HepG2 (cell line): ENCODE results near the gene PODXL2. TPM values are rescaled to one million over a fixed set of nuclear protein-coding genes. Genes with fewer than 3 reads are reported as not detected.
A peak's percentile ranks its signal among the peaks of the same experiment; 100 is the strongest.

Source experiments
- ATAC-seq: fragments of 200-7000 bp; cut with Tn5 transposase; 3 replicates; pipeline ENCODE4 v1.9.1; 2020; ENCODE audit warnings: mild to moderate bottlenecking, moderate library complexity
- BruUV-seq: library from RNA; stranded (reverse); fragments of 400-500 nt; replicated peaks from 2 replicates; lab custom pipeline; 2021; lab: Mats Ljungman, UMichigan
- CTCF ChIA-PET: fragments of 300-600 bp; formaldehyde crosslinking; extraction: SDS; loops from one replicate; lab custom pipeline; 2021; ENCODE audit warnings: low total read pairs, inconsistent platforms, low intra/inter-chr PET ratio; lab: Yijun Ruan, JAX
- POLR2A ChIA-PET: fragments of 350-600 bp; sonication (Branson Sonifier 250); formaldehyde crosslinking; loops from one replicate; lab custom pipeline; 2020; ENCODE audit warnings: antibody characterized with exemption, inconsistent platforms; lab: Yijun Ruan, JAX
- DNase-seq: peaks from one replicate; pipeline ENCODE4 v3.0.0-alpha.2; 2015; ENCODE audit warnings: low spot score
- FAIRE-seq: peaks from 3 replicates; lab custom pipeline; 2011; peaks lifted over from hg19 to GRCh38; lab: Jason Lieb, UNC
- H2AFZ ChIP-seq: one replicate; pipeline ENCODE4 v1.6.1; 2011; ENCODE audit warnings: low read length, inconsistent platforms
- H3K27ac ChIP-seq: fragments of 300-600 bp; 3 replicates; pipeline ENCODE4 v1.8.0; 2011; ENCODE audit warnings: mixed run types, mild to moderate bottlenecking, mixed read lengths, low read length, inconsistent platforms; ENCODE audit not compliant: insufficient read depth; ENCODE audit errors: extremely low read length
- H3K27me3 ChIP-seq, 2 experiments: fragments of 200-600 bp in 1 of 2; 2 replicates in 1 of 2; 3 replicates in 1 of 2; pipeline versions ENCODE4 v1.6.0 to v1.8.0; 2011; ENCODE audit warnings: low read length in 2 of 2, mild to moderate bottlenecking in 2 of 2, moderate library complexity in 2 of 2, inconsistent platforms in 1 of 2; ENCODE audit not compliant: insufficient read depth in 2 of 2, control insufficient read depth in 1 of 2
- H3K36me3 ChIP-seq, 2 experiments: fragments of 200-600 bp in 1 of 2; replicated peaks in 1 of 2; 2 replicates in 1 of 2; 3 replicates in 1 of 2; pipeline versions ENCODE4 v1.5.1 to v1.8.0; 2011; ENCODE audit warnings: low read length in 2 of 2, inconsistent platforms in 1 of 2; ENCODE audit not compliant: insufficient read depth in 2 of 2, control insufficient read depth in 1 of 2
- H3K4me1 ChIP-seq: 2 replicates; pipeline ENCODE4 v1.5.1; 2012; ENCODE audit warnings: low read length, inconsistent platforms; ENCODE audit not compliant: insufficient read depth
- H3K4me2 ChIP-seq: 2 replicates; pipeline ENCODE4 v1.6.0; 2011; ENCODE audit warnings: low read depth, low read length, inconsistent platforms
- H3K4me3 ChIP-seq, 3 experiments: fragments of 200-600 bp in 1 of 3; sonication (generic), shearing (Covaris generic) in 1 of 3; replicated peaks in 1 of 3; 2 replicates each; pipeline ENCODE4 v1.5.1; 2011 to 2016; ENCODE audit warnings: low read length in 3 of 3, inconsistent platforms in 2 of 3, low read depth in 2 of 3, mild to moderate bottlenecking in 2 of 3, control low read depth in 1 of 3, mixed read lengths in 1 of 3; ENCODE audit not compliant: insufficient read depth in 1 of 3
- H3K79me2 ChIP-seq: one replicate; pipeline ENCODE4 v1.6.1; 2011; ENCODE audit warnings: low read length, inconsistent platforms; ENCODE audit not compliant: insufficient read depth
- H3K9ac ChIP-seq: 2 replicates; pipeline ENCODE4 v1.6.0; 2011; ENCODE audit warnings: mild to moderate bottlenecking, low read depth, low read length, inconsistent platforms; ENCODE audit not compliant: insufficient read depth
- H3K9me3 ChIP-seq: 2 replicates; pipeline ENCODE4 v1.5.1; 2012; ENCODE audit warnings: mild to moderate bottlenecking, low read length
- H4K20me1 ChIP-seq: 2 replicates; pipeline ENCODE4 v1.6.0; 2011; ENCODE audit warnings: inconsistent platforms, mild to moderate bottlenecking, low read length, moderate library complexity; ENCODE audit not compliant: insufficient read depth
- FLYWCH1 ChIP-seq: sonication (generic); formaldehyde crosslinking; IDR thresholded peaks from 2 replicates; pipeline ENCODE4 v1.8.1; 2023; ENCODE audit warnings: mild to moderate bottlenecking, missing genetic modification reagents
- GATAD2A ChIP-seq: IDR thresholded peaks from 2 replicates; pipeline ENCODE4 v1.6.1; 2016
- IKZF1 ChIP-seq: fragments of 450-650 bp; IDR thresholded peaks from 2 replicates; pipeline ENCODE4 v1.7.1; 2016
- MAFK ChIP-seq, 2 experiments: IDR thresholded peaks in 1 of 2; conservative IDR thresholded peaks in 1 of 2; 2 replicates each; pipeline ENCODE4 v1.6.1; 2011; ENCODE audit warnings: improper control_type of control experiment in 2 of 2, low read length in 2 of 2
- MLLT10 ChIP-seq: sonication (generic); formaldehyde crosslinking; IDR thresholded peaks from 2 replicates; pipeline ENCODE4 v1.4.0; 2020; ENCODE audit warnings: missing genetic modification reagents
- NFATC3 ChIP-seq: sonication (generic); formaldehyde crosslinking; IDR thresholded peaks from 2 replicates; pipeline ENCODE4 v1.5.1; 2020; ENCODE audit warnings: mild to moderate bottlenecking, missing genetic modification reagents
- NR1H2 ChIP-seq: sonication (generic); formaldehyde crosslinking; IDR thresholded peaks from 2 replicates; pipeline ENCODE4 v1.8.1; 2022; ENCODE audit warnings: low read depth, missing genetic modification reagents, borderline replicate concordance
- NRL ChIP-seq: sonication (generic); formaldehyde crosslinking; IDR thresholded peaks from 2 replicates; pipeline ENCODE4 v1.5.0; 2020; ENCODE audit warnings: missing genetic modification reagents, mild to moderate bottlenecking, moderate library complexity, borderline replicate concordance
- PHF20 ChIP-seq: sonication (generic); formaldehyde crosslinking; IDR thresholded peaks from 2 replicates; pipeline ENCODE4 v1.5.0; 2020; ENCODE audit warnings: mild to moderate bottlenecking, missing genetic modification reagents
- ZNF160 ChIP-seq: sonication (generic); formaldehyde crosslinking; IDR thresholded peaks from 2 replicates; pipeline ENCODE4 v1.8.0; 2022; ENCODE audit warnings: mild to moderate bottlenecking, inconsistent platforms, missing genetic modification reagents
- ZNF430 ChIP-seq: sonication (generic); formaldehyde crosslinking; IDR thresholded peaks from 2 replicates; pipeline ENCODE4 v1.9.0; 2021; ENCODE audit warnings: mild to moderate bottlenecking, missing genetic modification reagents
- ZNF446 ChIP-seq: sonication (generic); formaldehyde crosslinking; IDR thresholded peaks from 2 replicates; pipeline ENCODE4 v1.5.0; 2020; ENCODE audit warnings: mild to moderate bottlenecking, missing genetic modification reagents
- ZNF460 ChIP-seq: sonication (generic); formaldehyde crosslinking; IDR thresholded peaks from 2 replicates; pipeline ENCODE4 v1.5.1; 2020; ENCODE audit warnings: missing genetic modification reagents, mild to moderate bottlenecking, borderline replicate concordance
- ZNF607 ChIP-seq: sonication (generic); formaldehyde crosslinking; IDR thresholded peaks from 2 replicates; pipeline ENCODE4 v1.5.1; 2020; ENCODE audit warnings: missing genetic modification reagents, mild to moderate bottlenecking, borderline replicate concordance
- ZNF709 ChIP-seq: sonication (generic); formaldehyde crosslinking; IDR thresholded peaks from 2 replicates; pipeline ENCODE4 v1.5.0; 2020; ENCODE audit warnings: mild to moderate bottlenecking, missing genetic modification reagents
- WGBS: methylation state at CpG from one replicate; pipeline ENCODE4 v1.1.6; 2017; ENCODE audit warnings: low lambda C conversion rate; 5-methylcytosine and 5-hydroxymethylcytosine counted together
- in situ Hi-C: cut with HindIII; loops from 2 replicates; pipeline ENCODE4 v1.10.0; 2017; ENCODE audit warnings: low pct_unique_long_range_greater_than_20kb; ENCODE audit not compliant: extremely low pct_ligation_motif_present
- intact Hi-C: fragments of 100-400 bp; cut with micrococcal nuclease; formaldehyde crosslinking; loops from one replicate; pipeline ENCODE4 v1.10.0; 2022; ENCODE audit not compliant: unreplicated experiment
- polyA plus RNA-seq, 8 experiments: library from polyadenylated mRNA; depleted of rRNA in 3 of 8; stranded (reverse) in 7 of 8; unstranded in 1 of 8; fragments of >200 nt; fragmentation: Illumina TruSeq in 4 of 8; extraction: Trizol in 4 of 8; gene quantifications; 2 replicates each; pipeline versions ENCODE4 v1.2.1 to v1.2.3, GENCODE V29; 2011 to 2016; ENCODE audit warnings: low read depth in 4 of 8, missing spikeins in 1 of 8, mixed read lengths in 1 of 8; ENCODE audit not compliant: insufficient read depth in 1 of 8
- total RNA-seq, 5 experiments: library from RNA; depleted of rRNA; stranded (reverse); fragments of >200 nt; fragmentation: Illumina TruSeq; extraction: Trizol; gene quantifications; 2 replicates each; pipeline ENCODE4 v1.2.3, GENCODE V29; 2016; ENCODE audit warnings: low read depth in 1 of 5
- TF ChIP-seq, protein P1 (sequence below): sonication (generic); formaldehyde crosslinking; IDR thresholded peaks from 2 replicates; pipeline ENCODE4 v1.5.0; 2020; ENCODE audit warnings: mild to moderate bottlenecking, missing genetic modification reagents, borderline replicate concordance
- TF ChIP-seq, protein P2 (sequence below), 2 experiments: fragments of 450-650 bp in 1 of 2; sonication (generic) in 1 of 2; formaldehyde crosslinking; IDR thresholded peaks; 2 replicates each; pipeline versions ENCODE4 v1.5.0 to v1.8.0; 2020 to 2022; ENCODE audit warnings: mild to moderate bottlenecking in 1 of 2, missing genetic modification reagents in 1 of 2
- TF ChIP-seq, protein P3 (sequence below): IDR thresholded peaks from 2 replicates; pipeline ENCODE4 v1.6.1; 2016

Gene PODXL2
- total and polyA plus RNA-seq, 2 of the 13 experiments (the other 11 are each of a cell fraction or from before 2014, with no cell fraction given): 20.4 to 25.1 TPM

DNA sequence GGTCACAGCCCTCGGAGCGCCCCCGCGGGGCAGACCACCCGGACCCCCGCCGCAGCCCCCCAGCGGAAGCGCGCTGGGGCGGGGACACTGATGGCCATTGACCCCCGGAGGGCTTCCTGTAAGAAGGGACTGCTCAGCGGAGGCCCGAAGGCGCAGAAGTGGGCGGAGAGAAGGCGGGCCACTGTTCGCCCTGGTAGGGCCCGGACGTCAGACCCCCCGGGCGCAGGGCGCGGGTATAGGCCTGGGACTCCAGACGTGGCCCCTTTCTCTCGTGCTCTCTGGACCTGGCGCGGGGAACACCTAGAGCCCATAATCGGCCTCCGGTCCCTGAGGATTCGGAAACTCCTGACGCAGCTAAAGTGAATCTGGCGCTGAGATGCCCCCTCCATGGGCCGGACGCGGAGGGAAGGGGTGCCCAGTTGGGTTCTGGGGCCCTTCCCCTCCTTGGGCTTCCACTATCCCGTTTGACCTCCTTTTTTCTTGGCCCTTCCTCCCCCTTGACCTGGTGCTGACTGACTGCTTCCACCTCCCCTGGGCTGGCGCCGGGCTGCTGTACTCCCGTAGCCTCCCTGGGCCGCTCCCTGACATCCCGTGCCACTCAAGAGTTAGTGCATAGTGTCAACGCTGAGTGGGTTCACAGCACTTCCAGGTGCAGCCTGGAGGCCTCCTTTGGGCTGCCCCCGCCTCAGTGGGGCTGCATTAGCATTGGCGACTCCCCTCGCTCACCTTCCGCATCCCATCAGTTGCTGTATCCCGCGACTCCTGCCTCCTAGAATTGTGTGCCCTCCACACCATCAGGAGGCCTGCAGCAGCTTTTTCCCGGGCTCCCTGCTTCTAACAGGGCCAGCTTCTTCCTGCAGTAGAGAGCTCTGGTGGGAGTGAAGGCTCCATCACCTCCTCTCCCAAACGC, 44.5 kb downstream of the PODXL2 start:
- Histone ChIP-seq H3K4me3 (peak overlapping the region; percentile 69 to 78 (median 78)), H3K27me3 (peaks cover 0 to 4% of the 10 kb centered on the region in 2 experiments; a peak in 1 of 5 replicates), H4K20me1 (no peaks in the 10 kb centered on the region), H2AFZ (no peak overlapping the region), H3K4me1 (peaks cover 19% of the 10 kb centered on the region), H3K79me2 (no peaks in the 10 kb centered on the region), H3K9me3 (no peaks in the 10 kb centered on the region), H3K4me2 (peak overlapping the region; percentile 76), H3K36me3 (no peaks in the 10 kb centered on the region), H3K9ac (peak overlapping the region; percentile 48; the same call in 1 of the 2 replicates), H3K27ac (no peak overlapping the region)
- ATAC-seq (peak; percentile 65), DNase-seq (no peak), FAIRE-seq (no peak)
- in situ Hi-C loops: no loop called here
- intact Hi-C loops: no loop called here
- ChIA-PET CTCF (no interaction called here), POLR2A (no interaction called here)
- WGBS: 27% methylated on average over 15 of the region's 51 CpGs
- no TSS peak for BruUV-seq
- no peak for TF ChIP-seq NR1H2
- no peak for TF ChIP-seq ZNF460 (CRISPR knock-in tag)
- TF ChIP-seq ZNF446 (CRISPR knock-in tag): no peak
- TF ChIP-seq, protein P1, sequence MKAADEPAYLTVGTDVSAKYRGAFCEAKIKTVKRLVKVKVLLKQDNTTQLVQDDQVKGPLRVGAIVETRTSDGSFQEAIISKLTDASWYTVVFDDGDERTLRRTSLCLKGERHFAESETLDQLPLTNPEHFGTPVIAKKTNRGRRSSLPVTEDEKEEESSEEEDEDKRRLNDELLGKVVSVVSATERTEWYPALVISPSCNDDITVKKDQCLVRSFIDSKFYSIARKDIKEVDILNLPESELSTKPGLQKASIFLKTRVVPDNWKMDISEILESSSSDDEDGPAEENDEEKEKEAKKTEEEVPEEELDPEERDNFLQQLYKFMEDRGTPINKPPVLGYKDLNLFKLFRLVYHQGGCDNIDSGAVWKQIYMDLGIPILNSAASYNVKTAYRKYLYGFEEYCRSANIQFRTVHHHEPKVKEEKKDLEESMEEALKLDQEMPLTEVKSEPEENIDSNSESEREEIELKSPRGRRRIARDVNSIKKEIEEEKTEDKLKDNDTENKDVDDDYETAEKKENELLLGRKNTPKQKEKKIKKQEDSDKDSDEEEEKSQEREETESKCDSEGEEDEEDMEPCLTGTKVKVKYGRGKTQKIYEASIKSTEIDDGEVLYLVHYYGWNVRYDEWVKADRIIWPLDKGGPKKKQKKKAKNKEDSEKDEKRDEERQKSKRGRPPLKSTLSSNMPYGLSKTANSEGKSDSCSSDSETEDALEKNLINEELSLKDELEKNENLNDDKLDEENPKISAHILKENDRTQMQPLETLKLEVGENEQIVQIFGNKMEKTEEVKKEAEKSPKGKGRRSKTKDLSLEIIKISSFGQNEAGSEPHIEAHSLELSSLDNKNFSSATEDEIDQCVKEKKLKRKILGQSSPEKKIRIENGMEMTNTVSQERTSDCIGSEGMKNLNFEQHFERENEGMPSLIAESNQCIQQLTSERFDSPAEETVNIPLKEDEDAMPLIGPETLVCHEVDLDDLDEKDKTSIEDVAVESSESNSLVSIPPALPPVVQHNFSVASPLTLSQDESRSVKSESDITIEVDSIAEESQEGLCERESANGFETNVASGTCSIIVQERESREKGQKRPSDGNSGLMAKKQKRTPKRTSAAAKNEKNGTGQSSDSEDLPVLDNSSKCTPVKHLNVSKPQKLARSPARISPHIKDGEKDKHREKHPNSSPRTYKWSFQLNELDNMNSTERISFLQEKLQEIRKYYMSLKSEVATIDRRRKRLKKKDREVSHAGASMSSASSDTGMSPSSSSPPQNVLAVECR: 0 out of 2 replicates have a peak, but pooled peaks have one; percentile 13
- TF ChIP-seq ZNF607 (CRISPR knock-in tag): no peak
- TF ChIP-seq MLLT10: no peak
- TF ChIP-seq ZNF709 (CRISPR knock-in tag): no peak
- TF ChIP-seq, protein P2, sequence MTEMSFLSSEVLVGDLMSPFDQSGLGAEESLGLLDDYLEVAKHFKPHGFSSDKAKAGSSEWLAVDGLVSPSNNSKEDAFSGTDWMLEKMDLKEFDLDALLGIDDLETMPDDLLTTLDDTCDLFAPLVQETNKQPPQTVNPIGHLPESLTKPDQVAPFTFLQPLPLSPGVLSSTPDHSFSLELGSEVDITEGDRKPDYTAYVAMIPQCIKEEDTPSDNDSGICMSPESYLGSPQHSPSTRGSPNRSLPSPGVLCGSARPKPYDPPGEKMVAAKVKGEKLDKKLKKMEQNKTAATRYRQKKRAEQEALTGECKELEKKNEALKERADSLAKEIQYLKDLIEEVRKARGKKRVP (CRISPR knock-in tag; IDR thresholded peaks at IDR 0.05): no peak
- TF ChIP-seq ZNF430: no peak
- no peak for TF ChIP-seq PHF20 (CRISPR knock-in tag)
- 0 out of 4 replicates have a peak, but pooled peaks of 1 of the 2 experiments have one; percentile 2 for TF ChIP-seq MAFK (conservative IDR thresholded peaks at IDR 0.05 in 1 of 2, IDR thresholded peaks at IDR 0.05 in 1 of 2; ENCODE audit: low read length in 2 of 2)
- 0 out of 2 replicates have a peak, but pooled peaks have one; percentile 6 for TF ChIP-seq GATAD2A (CRISPR knock-in tag)
- TF ChIP-seq IKZF1: no peak
- TF ChIP-seq, protein P3, sequence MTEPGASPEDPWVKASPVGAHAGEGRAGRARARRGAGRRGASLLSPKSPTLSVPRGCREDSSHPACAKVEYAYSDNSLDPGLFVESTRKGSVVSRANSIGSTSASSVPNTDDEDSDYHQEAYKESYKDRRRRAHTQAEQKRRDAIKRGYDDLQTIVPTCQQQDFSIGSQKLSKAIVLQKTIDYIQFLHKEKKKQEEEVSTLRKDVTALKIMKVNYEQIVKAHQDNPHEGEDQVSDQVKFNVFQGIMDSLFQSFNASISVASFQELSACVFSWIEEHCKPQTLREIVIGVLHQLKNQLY: no peak
- no peak for TF ChIP-seq FLYWCH1 (CRISPR knock-in tag)
- no peak for TF ChIP-seq NFATC3
- no peak for TF ChIP-seq ZNF160 (CRISPR knock-in tag)
- no peak for TF ChIP-seq NRL (CRISPR knock-in tag)
